CD4-positive, alpha-beta T cell (primary cell): ENCODE data around the gene GTF3C4. TPM values are rescaled to one million over a fixed set of nuclear protein-coding genes. Genes with fewer than 3 reads are reported as not detected.

Experiments used
- ATAC-seq: fragments of 200-7000 bp; cut with Tn5 transposase; one replicate; pipeline ENCODE4 v1.10.0; 2022; ENCODE audit warnings: mild to moderate bottlenecking; ENCODE audit not compliant: poor library complexity
- CTCF ChIA-PET: fragments of 350-600 bp; sonication (Branson Sonifier 250); formaldehyde crosslinking; loops from one replicate; lab custom pipeline; 2021; ENCODE audit warnings: antibody characterized with exemption, inconsistent platforms; lab: Charles Lee
- POLR2A ChIA-PET: fragments of 350-600 bp; sonication (Branson Sonifier 250); formaldehyde crosslinking; loops from one replicate; lab custom pipeline; 2021; ENCODE audit warnings: antibody characterized with exemption, inconsistent platforms; lab: Charles Lee
- DNase-seq, 14 experiments: peaks; one replicate each; pipeline ENCODE4 v3.0.0-alpha.2; 2013 to 2020; ENCODE audit warnings: mixed read lengths in 2 of 14
- H3K27ac ChIP-seq, 2 donors: one replicate each; pipeline versions ENCODE4 v1.5.1 to v1.7.0; 2013; ENCODE audit warnings: low read length in 2 of 2, low read depth in 1 of 2, mild to moderate bottlenecking in 1 of 2
- H3K27me3 ChIP-seq, 2 experiments: 1 replicate in 1 of 2; 2 replicates in 1 of 2; pipeline versions ENCODE4 v1.6.1 to v1.7.0; 2013; ENCODE audit warnings: low read length in 2 of 2, control low read depth in 1 of 2, mild to moderate bottlenecking in 1 of 2, moderate library complexity in 1 of 2; ENCODE audit not compliant: insufficient read depth in 2 of 2, control insufficient read depth in 1 of 2
- H3K36me3 ChIP-seq: one replicate; pipeline ENCODE4 v1.6.1; 2013; ENCODE audit warnings: low read length, control low read depth; ENCODE audit not compliant: insufficient read depth
- H3K4me1 ChIP-seq: one replicate; pipeline ENCODE4 v1.6.1; 2013; ENCODE audit warnings: low read length, control low read depth; ENCODE audit not compliant: insufficient read depth
- H3K4me3 ChIP-seq: one replicate; pipeline ENCODE4 v1.5.1; 2013; ENCODE audit warnings: mild to moderate bottlenecking, low read length, moderate library complexity
- H3K9me3 ChIP-seq, 2 experiments: 1 replicate in 1 of 2; 2 replicates in 1 of 2; pipeline versions ENCODE4 v1.6.1 to v1.7.0; 2013; ENCODE audit warnings: low read length in 2 of 2, mild to moderate bottlenecking in 2 of 2, control low read depth in 1 of 2, moderate library complexity in 1 of 2; ENCODE audit not compliant: control insufficient read depth in 1 of 2, insufficient read depth in 1 of 2
- H3K27ac Mint-ChIP-seq: one replicate; pipeline ENCODE4 v1.8.0; 2020; ENCODE audit warnings: mixed read lengths
- H3K27me3 Mint-ChIP-seq: one replicate; pipeline ENCODE4 v1.8.0; 2021; ENCODE audit warnings: mixed read lengths
- H3K36me3 Mint-ChIP-seq: one replicate; pipeline ENCODE4 v1.8.0; 2021; ENCODE audit warnings: low read depth, mixed read lengths
- H3K4me1 Mint-ChIP-seq: one replicate; pipeline ENCODE4 v1.8.0; 2021; ENCODE audit warnings: low read depth, mixed read lengths
- H3K4me3 Mint-ChIP-seq: one replicate; pipeline ENCODE4 v1.8.0; 2020; ENCODE audit warnings: mild to moderate bottlenecking, mixed read lengths
- H3K9me3 Mint-ChIP-seq: one replicate; pipeline ENCODE4 v1.8.0; 2020; ENCODE audit warnings: mixed read lengths
- CTCF ChIP-seq: fragments of 200-600 bp; IDR thresholded peaks from one replicate; pipeline ENCODE4 v1.8.0; 2022; ENCODE audit warnings: antibody characterized with exemption, mild to moderate bottlenecking
- intact Hi-C, 2 experiments: fragments of 100-400 bp; cut with DNase I in 1 of 2; cut with micrococcal nuclease in 1 of 2; formaldehyde crosslinking; loops; one replicate each; pipeline versions ENCODE4 v1.15.1 to v1.9.0; 2023 to 2025; cut with DNase I, micrococcal nuclease
- total RNA-seq, 174 experiments: library from RNA in 2 of 174; stranded (reverse) in 2 of 174; gene quantifications; one replicate each; pipeline ENCODE4 v1.2.3 and lab custom pipeline; 2021 to 2026

The GTF3C4 gene
- total RNA-seq, 2 experiments from 2014 or later: 9.3 to 9.6 TPM

- no peaks in the 10 kb centered on the region for H3K9me3 ChIP-seq
- ChIA-PET POLR2A (no interaction called here), CTCF (no interaction called here)
- H3K4me1 ChIP-seq: no peaks in the 10 kb centered on the region
- no peak overlapping the region for H3K27ac ChIP-seq
- H3K4me3 ChIP-seq: no peak overlapping the region
- Mint-ChIP-seq H3K27me3 (peaks cover 34% of the 10 kb centered on the region), H3K27ac (no peak overlapping the region), H3K4me3 (no peak overlapping the region), H3K4me1 (no peaks in the 10 kb centered on the region), H3K36me3 (no peaks in the 10 kb centered on the region), H3K9me3 (no peaks in the 10 kb centered on the region)
- no peak for DNase-seq
- no peaks in the 10 kb centered on the region for H3K27me3 ChIP-seq
- H3K36me3 ChIP-seq: no peaks in the 10 kb centered on the region
- TF ChIP-seq CTCF: no peak
- intact Hi-C loops: no loop called here
- ATAC-seq: no peak
These were observed 56.4 kb downstream of the GTF3C4 start for GRCh38 chr9:132726576-132727130.

- no peaks in the 10 kb centered on the region for H3K9me3 Mint-ChIP-seq
- ATAC-seq: no peak
- peaks cover 38% of the 10 kb centered on the region for H3K27me3 Mint-ChIP-seq
- ChIA-PET CTCF (no interaction called here), POLR2A (no interaction called here)
- no peak overlapping the region for H3K4me3 Mint-ChIP-seq
- TF ChIP-seq CTCF: no peak
- peaks cover 0 to 2% of the 10 kb centered on the region in 2 experiments for H3K27me3 ChIP-seq
- H3K27ac ChIP-seq: no peak overlapping the region
- H3K36me3 ChIP-seq: no peaks in the 10 kb centered on the region
- no peaks in the 10 kb centered on the region for H3K4me1 Mint-ChIP-seq
- H3K36me3 Mint-ChIP-seq: no peaks in the 10 kb centered on the region
- H3K9me3 ChIP-seq: no peaks in the 10 kb centered on the region
- DNase-seq: no peak
- no peak overlapping the region for H3K27ac Mint-ChIP-seq
- intact Hi-C loops: no loop called here
- no peaks in the 10 kb centered on the region for H3K4me1 ChIP-seq
- no peak overlapping the region for H3K4me3 ChIP-seq
These were observed 57.8 kb downstream of the GTF3C4 start for GRCh38 chr9:132728071-132728470.

- ChIA-PET CTCF (no interaction called here), POLR2A (no interaction called here)
- Histone ChIP-seq H3K9me3 (no peaks in the 10 kb centered on the region), H3K36me3 (no peaks in the 10 kb centered on the region), H3K27ac (no peak overlapping the region), H3K27me3 (peaks cover 0 to 2% of the 10 kb centered on the region in 2 experiments), H3K4me1 (no peaks in the 10 kb centered on the region), H3K4me3 (no peak overlapping the region)
- Mint-ChIP-seq H3K4me3 (no peak overlapping the region), H3K4me1 (no peaks in the 10 kb centered on the region), H3K36me3 (no peaks in the 10 kb centered on the region), H3K27ac (no peak overlapping the region), H3K9me3 (no peaks in the 10 kb centered on the region), H3K27me3 (peaks cover 37% of the 10 kb centered on the region)
- no peak for TF ChIP-seq CTCF
- intact Hi-C loops: no loop called here
- no peak for DNase-seq
- ATAC-seq: no peak
These were observed 58.2 kb downstream of the GTF3C4 start for GRCh38 chr9:132728497-132728896.
